AG04450 (cell line): ENCODE measurements around the gene CARD9. TPM values are rescaled to one million over a fixed set of nuclear protein-coding genes. Genes with fewer than 3 reads are reported as not detected.

Experiments
- CTCF ChIA-PET: fragments of 300-600, 350-600 bp; formaldehyde crosslinking; extraction: SDS; loops from one replicate; lab custom pipeline; 2022; ENCODE audit warnings: antibody characterized with exemption, inconsistent platforms; lab: Charles Lee
- POLR2A ChIA-PET: fragments of 350-600 bp; formaldehyde crosslinking; extraction: SDS; loops from one replicate; lab custom pipeline; 2021; ENCODE audit warnings: antibody characterized with exemption, inconsistent platforms; lab: Yijun Ruan, JAX
- DNase-seq: peaks from one replicate; pipeline ENCODE4 v3.0.0-alpha.2; 2011; ENCODE audit warnings: low read depth, low spot score
- H3K27ac ChIP-seq: one replicate; pipeline ENCODE4 v1.5.1; 2012; ENCODE audit warnings: low read depth, low read length, control low read depth
- H3K27me3 ChIP-seq: one replicate; pipeline ENCODE4 v1.6.0; 2012; ENCODE audit warnings: low read length; ENCODE audit not compliant: control insufficient read depth, insufficient read depth
- H3K4me3 ChIP-seq: 2 replicates; pipeline ENCODE4 v1.5.1; 2011; ENCODE audit warnings: mild to moderate bottlenecking, low read depth, low read length, control low read depth
- H3K9me3 ChIP-seq: 2 replicates; pipeline ENCODE4 v1.5.1; 2012; ENCODE audit warnings: low read length; ENCODE audit not compliant: control insufficient read depth, insufficient read depth
- polyA plus RNA-seq: library from polyadenylated mRNA; depleted of rRNA; stranded (reverse); fragments of >200 nt; gene quantifications from 2 replicates; pipeline ENCODE4 v1.2.3, GENCODE V29; 2011
- TF ChIP-seq, protein P1 (sequence below): IDR thresholded peaks from 2 replicates; pipeline ENCODE4 v1.5.1; 2011; ENCODE audit warnings: low read depth, low read length, control low read depth, inconsistent platforms

Gene CARD9
- polyA plus RNA-seq, 1 experiment: 0.63 TPM

DNA sequence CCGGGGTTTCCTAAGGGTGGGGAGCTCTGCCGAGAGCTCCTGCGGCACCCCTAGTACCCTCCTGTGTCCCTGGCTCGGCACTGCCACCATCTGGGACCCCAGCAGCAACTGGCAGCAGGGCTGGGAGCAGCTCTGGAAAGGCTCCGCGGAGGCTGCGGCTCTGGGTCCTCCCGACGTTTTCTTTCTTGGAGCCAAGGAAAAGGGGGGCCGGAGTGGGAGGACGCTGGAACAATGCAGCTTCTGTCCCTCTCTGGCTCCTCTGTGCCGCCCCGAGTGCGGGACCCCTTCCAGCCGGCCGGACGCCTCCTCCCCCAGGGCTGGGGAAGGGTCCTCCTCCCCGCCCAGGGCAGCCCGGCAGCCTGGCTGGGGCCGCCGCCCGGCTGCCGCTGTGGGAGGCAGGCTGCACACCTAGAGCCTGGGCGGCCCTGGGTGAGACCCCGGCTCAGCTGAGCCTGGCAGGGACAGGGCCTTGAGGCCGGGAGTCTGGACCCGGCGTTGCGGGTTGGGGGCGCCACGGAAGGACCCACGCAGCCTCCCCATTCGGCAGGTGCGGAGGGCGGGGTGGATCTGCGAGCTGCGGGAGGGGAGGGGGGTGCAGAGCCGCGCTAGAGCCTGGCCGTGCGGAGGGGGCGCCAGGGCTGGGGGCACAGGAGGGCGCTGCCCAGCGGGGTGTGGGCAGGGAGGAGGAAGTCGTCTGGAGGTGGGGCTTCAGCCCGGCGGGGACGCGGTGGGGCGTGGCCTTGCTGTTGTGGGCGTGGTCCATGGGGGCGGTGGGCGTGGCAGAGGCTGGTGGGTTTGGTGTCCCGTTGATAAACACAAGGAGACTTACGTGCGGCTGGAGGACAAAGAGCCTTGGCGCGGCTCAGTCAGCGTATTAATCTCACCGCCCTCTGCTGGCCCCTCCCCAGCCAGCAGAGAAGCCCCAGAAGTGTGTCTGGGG lies 31.0 kb downstream of the CARD9 start:
- TF ChIP-seq, protein P1, sequence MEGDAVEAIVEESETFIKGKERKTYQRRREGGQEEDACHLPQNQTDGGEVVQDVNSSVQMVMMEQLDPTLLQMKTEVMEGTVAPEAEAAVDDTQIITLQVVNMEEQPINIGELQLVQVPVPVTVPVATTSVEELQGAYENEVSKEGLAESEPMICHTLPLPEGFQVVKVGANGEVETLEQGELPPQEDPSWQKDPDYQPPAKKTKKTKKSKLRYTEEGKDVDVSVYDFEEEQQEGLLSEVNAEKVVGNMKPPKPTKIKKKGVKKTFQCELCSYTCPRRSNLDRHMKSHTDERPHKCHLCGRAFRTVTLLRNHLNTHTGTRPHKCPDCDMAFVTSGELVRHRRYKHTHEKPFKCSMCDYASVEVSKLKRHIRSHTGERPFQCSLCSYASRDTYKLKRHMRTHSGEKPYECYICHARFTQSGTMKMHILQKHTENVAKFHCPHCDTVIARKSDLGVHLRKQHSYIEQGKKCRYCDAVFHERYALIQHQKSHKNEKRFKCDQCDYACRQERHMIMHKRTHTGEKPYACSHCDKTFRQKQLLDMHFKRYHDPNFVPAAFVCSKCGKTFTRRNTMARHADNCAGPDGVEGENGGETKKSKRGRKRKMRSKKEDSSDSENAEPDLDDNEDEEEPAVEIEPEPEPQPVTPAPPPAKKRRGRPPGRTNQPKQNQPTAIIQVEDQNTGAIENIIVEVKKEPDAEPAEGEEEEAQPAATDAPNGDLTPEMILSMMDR: no peak
- POLR2A ChIA-PET: interaction anchor here (0.7 to 1.3 kb wide), 2 partner anchors 13 to 20 kb away, joined by 3 to 6 read pairs; no protein-coding TSS in a partner anchor
- H3K27ac ChIP-seq: peak overlapping the region; percentile 47
- H3K27me3 ChIP-seq: no peaks in the 10 kb centered on the region
- CTCF ChIA-PET: interaction anchor here (0.8 kb wide), 1 partner anchor 21 kb away, joined by 3 read pairs; the partner anchor contains the start of gene DNLZ
- peak; percentile 57 for DNase-seq
- H3K9me3 ChIP-seq: no peaks in the 10 kb centered on the region; the same call in 1 of the 2 replicates
- H3K4me3 ChIP-seq: no peak overlapping the region

- TF ChIP-seq, protein P1: no peak
- POLR2A ChIA-PET: interaction anchor here (1.3 kb wide), 1 partner anchor 21 kb away, joined by 6 read pairs; no protein-coding TSS in a partner anchor
- no peak overlapping the region for H3K4me3 ChIP-seq
- H3K9me3 ChIP-seq: no peaks in the 10 kb centered on the region; the same call in 1 of the 2 replicates
- CTCF ChIA-PET: interaction anchor here (0.8 kb wide), 1 partner anchor 22 kb away, joined by 3 read pairs; the partner anchor contains the start of gene DNLZ
- H3K27ac ChIP-seq: no peak overlapping the region
- no peaks in the 10 kb centered on the region for H3K27me3 ChIP-seq
- no peak for DNase-seq
Measured at GRCh38 chr9:136341769-136342168, 31.7 kb downstream of the CARD9 start.

DNA sequence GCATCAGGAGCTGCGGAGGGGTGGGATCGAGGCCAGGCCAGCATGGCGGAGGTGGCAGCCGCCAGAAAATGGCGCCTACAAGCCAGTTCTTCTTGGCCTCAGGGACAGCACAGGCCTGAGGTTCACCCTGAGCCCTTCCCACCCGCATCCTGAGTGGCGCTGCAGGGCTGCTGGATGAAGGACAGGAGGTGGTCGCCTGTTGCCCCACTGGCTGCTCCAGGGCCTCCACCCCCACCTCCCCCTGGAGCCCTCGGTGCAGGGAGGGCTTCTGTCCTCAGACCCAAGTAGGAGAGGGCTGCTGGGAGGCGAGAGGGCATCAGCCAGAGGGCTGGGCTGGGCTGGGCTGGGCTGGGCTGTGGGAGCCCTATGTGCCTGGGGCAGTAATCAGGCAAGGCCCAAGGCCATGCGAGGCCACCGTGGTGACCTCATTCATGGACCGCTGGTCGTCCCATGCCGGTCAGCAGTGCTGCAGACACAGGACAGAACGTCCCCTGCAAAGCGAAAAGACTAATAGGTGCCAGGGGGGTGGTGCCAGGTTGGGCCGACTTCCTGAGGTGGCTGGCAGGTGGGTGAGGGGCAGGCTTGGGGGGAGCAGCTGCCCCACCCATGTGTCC lies 32.3 kb downstream of the CARD9 start:
- POLR2A ChIA-PET: interaction anchor here (1.3 kb wide), 1 partner anchor 22 kb away, joined by 6 read pairs; no protein-coding TSS in a partner anchor
- CTCF ChIA-PET: no interaction called here
- H3K27me3 ChIP-seq: no peaks in the 10 kb centered on the region
- no peak for DNase-seq
- H3K4me3 ChIP-seq: no peak overlapping the region
- TF ChIP-seq, protein P1: no peak
- H3K27ac ChIP-seq: no peak overlapping the region
- no peaks in the 10 kb centered on the region; the same call in 1 of the 2 replicates for H3K9me3 ChIP-seq

DNA sequence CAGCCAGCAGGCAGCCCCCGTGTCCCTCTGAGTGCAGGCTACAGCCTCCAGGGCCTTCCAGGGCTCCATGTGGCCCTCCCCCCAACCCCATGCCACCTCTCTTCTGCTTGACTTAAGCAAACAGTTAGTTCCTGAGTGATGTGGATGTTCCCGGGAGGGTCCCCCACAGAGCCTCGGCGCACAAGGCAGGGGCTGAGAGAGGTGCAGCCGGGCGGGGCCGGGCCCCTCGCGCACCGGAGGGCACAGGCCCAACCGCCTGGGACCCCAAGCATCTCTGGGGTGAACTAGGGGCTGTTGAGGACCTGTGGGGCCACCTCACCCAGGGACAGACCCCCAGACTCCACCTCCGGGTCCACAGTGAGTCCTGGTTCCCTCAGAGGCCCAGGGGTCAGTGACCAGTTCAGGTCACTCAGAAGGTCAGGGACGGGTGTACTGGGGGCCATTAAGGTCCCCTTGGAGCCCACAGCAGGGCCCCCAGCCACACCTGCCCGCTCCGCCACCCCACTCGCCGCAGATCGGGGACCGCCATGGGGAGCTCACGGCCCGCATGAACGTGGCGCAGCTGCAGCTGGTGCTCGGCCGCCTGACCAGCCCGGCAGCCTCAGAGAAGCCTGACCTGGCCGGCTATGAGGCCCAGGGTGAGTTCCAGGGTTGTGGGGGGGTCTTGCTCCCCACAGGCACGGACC lies 33.0 kb downstream of the CARD9 start:
- Histone ChIP-seq H3K9me3 (no peaks in the 10 kb centered on the region; the same call in 1 of the 2 replicates), H3K4me3 (no peak overlapping the region), H3K27ac (no peak overlapping the region), H3K27me3 (no peaks in the 10 kb centered on the region)
- TF ChIP-seq, protein P1: no peak
- CTCF ChIA-PET: interaction anchor here (1.1 to 1.4 kb wide), 2 partner anchors 22 to 27 kb away, joined by 3 to 5 read pairs; no protein-coding TSS in a partner anchor
- POLR2A ChIA-PET: interaction anchor here (0.7 kb wide), 1 partner anchor 23 kb away, joined by 3 read pairs; no protein-coding TSS in a partner anchor
- DNase-seq: no peak
